PC-3 (cell line): Measurements from ENCODE around the gene SLC10A7.

Experiments used
- CTCF ChIP-seq: fragments of 300-600 bp; sonication (generic); conservative IDR thresholded peaks from 2 replicates; pipeline ENCODE4 v1.5.1; 2017; ENCODE audit warnings: antibody characterized with exemption, low read depth, mild to moderate bottlenecking, low read length
- EZH2phosphoT487 ChIP-seq: fragments of 300-600 bp; sonication (generic); IDR thresholded peaks from 2 replicates; pipeline ENCODE4 v1.6.1; 2018; ENCODE audit warnings: mild to moderate bottlenecking, antibody characterized with exemption, low read length, borderline replicate concordance

GRCh38 chr4:146450524-146450923 is 71.2 kb downstream of the SLC10A7 start:
- TF ChIP-seq EZH2phosphoT487 (no peak), CTCF (no peak)
